Activated CD4-positive, alpha-beta T cell treated with anti-CD3 and anti-CD28 coated beads, Interleukin-2, amount 10 ng/mL, durations not matched to agents 24 days and 14 days (primary cell): ENCODE data around the gene SIGLEC1. TPM values are rescaled to one million over a fixed set of nuclear protein-coding genes. Genes with fewer than 3 reads are reported as not detected.

ENCODE experiments used
- DNase-seq: peaks from one replicate; pipeline ENCODE4 v3.0.0; 2022
- H3K27ac Mint-ChIP-seq: one replicate; pipeline ENCODE4 v1.8.0; 2022; ENCODE audit warnings: mild to moderate bottlenecking, mixed read lengths
- H3K27me3 Mint-ChIP-seq: one replicate; pipeline ENCODE4 v1.8.0; 2022; ENCODE audit warnings: mixed read lengths
- H3K36me3 Mint-ChIP-seq: one replicate; pipeline ENCODE4 v1.8.0; 2022; ENCODE audit warnings: low read depth, mild to moderate bottlenecking, mixed read lengths
- H3K4me1 Mint-ChIP-seq: one replicate; pipeline ENCODE4 v1.8.0; 2021; ENCODE audit warnings: mixed read lengths
- H3K4me3 Mint-ChIP-seq: one replicate; pipeline ENCODE4 v1.8.0; 2022; ENCODE audit warnings: mild to moderate bottlenecking, moderate library complexity, mixed read lengths
- H3K9me3 Mint-ChIP-seq: one replicate; pipeline ENCODE4 v1.8.0; 2021; ENCODE audit warnings: mixed read lengths
- intact Hi-C: fragments of 100-400 bp; cut with micrococcal nuclease; formaldehyde crosslinking; loops from one replicate; pipeline ENCODE4 v1.15.1; 2023
- total RNA-seq: library from RNA; stranded (reverse); gene quantifications from 2 replicates; pipeline ENCODE4 v1.2.3, GENCODE V29; 2022

SIGLEC1 gene
- total RNA-seq, 1 donor from 2014 or later: not detected

GRCh38 chr20:3679749-3680700 lies 32.4 kb downstream of the SIGLEC1 start:
- no peaks in the 10 kb centered on the region for H3K9me3 Mint-ChIP-seq

GRCh38 chr20:3678856-3679720 lies 33.3 kb downstream of the SIGLEC1 start:
- DNase-seq: no peak
- Mint-ChIP-seq H3K4me1 (peaks cover 2% of the 10 kb centered on the region), H3K36me3 (no peaks in the 10 kb centered on the region), H3K4me3 (no peak overlapping the region), H3K27me3 (peaks cover 60% of the 10 kb centered on the region), H3K9me3 (no peaks in the 10 kb centered on the region), H3K27ac (no peak overlapping the region)
- intact Hi-C loops: loop anchor here (10.0 kb wide), 2 partner anchors 96 to 406 kb away; no protein-coding TSS in a partner anchor

More at GRCh38 chr20:3679749-3680700, 32.4 kb downstream of the SIGLEC1 start:
- DNase-seq: no peak
- intact Hi-C loops: loop anchor here (10.0 kb wide), 2 partner anchors 95 to 405 kb away; no protein-coding TSS in a partner anchor
- Mint-ChIP-seq H3K4me1 (peaks cover 2% of the 10 kb centered on the region), H3K27me3 (peaks cover 59% of the 10 kb centered on the region), H3K27ac (no peak overlapping the region), H3K36me3 (no peaks in the 10 kb centered on the region), H3K4me3 (no peak overlapping the region)

- intact Hi-C loops: loop anchor here (10.0 kb wide), 2 partner anchors 97 to 407 kb away; no protein-coding TSS in a partner anchor
- Mint-ChIP-seq H3K4me3 (no peak overlapping the region), H3K9me3 (no peaks in the 10 kb centered on the region), H3K4me1 (peaks cover 2% of the 10 kb centered on the region), H3K36me3 (no peaks in the 10 kb centered on the region), H3K27ac (no peak overlapping the region), H3K27me3 (peaks cover 56% of the 10 kb centered on the region)
- no peak for DNase-seq
These were observed 34.2 kb downstream of the SIGLEC1 start for GRCh38 chr20:3678198-3678597.

- Mint-ChIP-seq H3K27me3 (peaks cover 56% of the 10 kb centered on the region), H3K27ac (no peak overlapping the region)
These were observed 34.7 kb downstream of the SIGLEC1 start for GRCh38 chr20:3677733-3678132.

GRCh38 chr20:3674995-3675900 lies 37.2 kb downstream of the SIGLEC1 start:
- intact Hi-C loops: loop anchor here (10.0 kb wide), 2 partner anchors 100 to 410 kb away; no protein-coding TSS in a partner anchor
- no peak for DNase-seq
- peaks cover 56% of the 10 kb centered on the region for H3K27me3 Mint-ChIP-seq
- H3K4me3 Mint-ChIP-seq: no peak overlapping the region
- no peaks in the 10 kb centered on the region for H3K36me3 Mint-ChIP-seq
- H3K4me1 Mint-ChIP-seq: peaks cover 4% of the 10 kb centered on the region
- H3K9me3 Mint-ChIP-seq: no peaks in the 10 kb centered on the region
- H3K27ac Mint-ChIP-seq: no peak overlapping the region

More at GRCh38 chr20:3677733-3678132, 34.7 kb downstream of the SIGLEC1 start:
- Mint-ChIP-seq H3K4me3 (no peak overlapping the region), H3K9me3 (no peaks in the 10 kb centered on the region), H3K4me1 (peaks cover 2% of the 10 kb centered on the region), H3K36me3 (no peaks in the 10 kb centered on the region)
- no peak for DNase-seq
- intact Hi-C loops: loop anchor here (2.0 to 10.0 kb wide), 3 partner anchors 33 to 407 kb away; no protein-coding TSS in a partner anchor

- Mint-ChIP-seq H3K4me3 (no peak overlapping the region), H3K27me3 (peaks cover 57% of the 10 kb centered on the region), H3K4me1 (peaks cover 4% of the 10 kb centered on the region), H3K27ac (no peak overlapping the region), H3K36me3 (no peaks in the 10 kb centered on the region), H3K9me3 (no peaks in the 10 kb centered on the region)
- intact Hi-C loops: loop anchor here (10.0 kb wide), 2 partner anchors 100 to 410 kb away; no protein-coding TSS in a partner anchor
- DNase-seq: no peak
These were observed 38.0 kb downstream of the SIGLEC1 start for GRCh38 chr20:3674447-3674846.

- intact Hi-C loops: loop anchor here (10.0 kb wide), 2 partner anchors 101 to 411 kb away; no protein-coding TSS in a partner anchor
- no peaks in the 10 kb centered on the region for H3K36me3 Mint-ChIP-seq
- H3K4me3 Mint-ChIP-seq: no peak overlapping the region
- peaks cover 4% of the 10 kb centered on the region for H3K4me1 Mint-ChIP-seq
- H3K27me3 Mint-ChIP-seq: peaks cover 55% of the 10 kb centered on the region
- H3K9me3 Mint-ChIP-seq: no peaks in the 10 kb centered on the region
- H3K27ac Mint-ChIP-seq: no peak overlapping the region
- no peak for DNase-seq
These were observed 39.0 kb downstream of the SIGLEC1 start for GRCh38 chr20:3673221-3674070.

GRCh38 chr20:3672547-3673171 lies 39.7 kb downstream of the SIGLEC1 start:
- H3K36me3 Mint-ChIP-seq: no peaks in the 10 kb centered on the region
- DNase-seq: no peak
- H3K9me3 Mint-ChIP-seq: no peaks in the 10 kb centered on the region
- no peak overlapping the region for H3K4me3 Mint-ChIP-seq
- H3K27me3 Mint-ChIP-seq: peaks cover 55% of the 10 kb centered on the region
- peaks cover 4% of the 10 kb centered on the region for H3K4me1 Mint-ChIP-seq
- intact Hi-C loops: loop anchor here (10.0 kb wide), 2 partner anchors 102 to 412 kb away; no protein-coding TSS in a partner anchor
- H3K27ac Mint-ChIP-seq: no peak overlapping the region

GRCh38 chr20:3671986-3672546 lies 40.3 kb downstream of the SIGLEC1 start:
- Mint-ChIP-seq H3K27me3 (peaks cover 56% of the 10 kb centered on the region), H3K9me3 (no peaks in the 10 kb centered on the region), H3K4me1 (peaks cover 7% of the 10 kb centered on the region), H3K4me3 (no peak overlapping the region), H3K36me3 (peaks cover 2% of the 10 kb centered on the region), H3K27ac (no peak overlapping the region)
- intact Hi-C loops: loop anchor here (10.0 kb wide), 2 partner anchors 103 to 413 kb away; no protein-coding TSS in a partner anchor
- no peak for DNase-seq

- no peak overlapping the region for H3K4me3 Mint-ChIP-seq
- no peak overlapping the region for H3K27ac Mint-ChIP-seq
- peaks cover 11% of the 10 kb centered on the region for H3K4me1 Mint-ChIP-seq
- peaks cover 2% of the 10 kb centered on the region for H3K36me3 Mint-ChIP-seq
- H3K27me3 Mint-ChIP-seq: peaks cover 49% of the 10 kb centered on the region
- H3K9me3 Mint-ChIP-seq: no peaks in the 10 kb centered on the region
- DNase-seq: no peak
- intact Hi-C loops: loop anchor here (10.0 kb wide), 2 partner anchors 104 to 414 kb away; no protein-coding TSS in a partner anchor
These were observed 41.5 kb downstream of the SIGLEC1 start for GRCh38 chr20:3670945-3671344.

GRCh38 chr20:3670511-3670910 lies 41.9 kb downstream of the SIGLEC1 start:
- intact Hi-C loops: loop anchor here (10.0 kb wide), 2 partner anchors 104 to 414 kb away; no protein-coding TSS in a partner anchor

More at GRCh38 chr20:3670511-3670910, 41.9 kb downstream of the SIGLEC1 start:
- Mint-ChIP-seq H3K27me3 (peaks cover 47% of the 10 kb centered on the region), H3K4me3 (no peak overlapping the region), H3K36me3 (peaks cover 2% of the 10 kb centered on the region), H3K27ac (no peak overlapping the region), H3K4me1 (peaks cover 15% of the 10 kb centered on the region), H3K9me3 (no peaks in the 10 kb centered on the region)
- no peak for DNase-seq
